Neural crest cell (in vitro differentiated cells): ENCODE data around the gene PLBD2. TPM values are rescaled to one million over a fixed set of nuclear protein-coding genes. Genes with fewer than 3 reads are reported as not detected.

Experiments
- DNase-seq: peaks from one replicate; pipeline ENCODE4 v3.0.0; 2021; ENCODE audit warnings: low read depth, mixed read lengths, low spot score
- H3K27ac Mint-ChIP-seq: one replicate; pipeline ENCODE4 v1.8.0; 2021; ENCODE audit warnings: mild to moderate bottlenecking, mixed read lengths; ENCODE audit not compliant: unreplicated experiment
- H3K27me3 Mint-ChIP-seq: 2 replicates; pipeline ENCODE4 v1.8.0; 2021; ENCODE audit warnings: low read depth, mild to moderate bottlenecking, mixed read lengths
- H3K36me3 Mint-ChIP-seq: 2 replicates; pipeline ENCODE4 v1.8.0; 2021; ENCODE audit warnings: low read depth, mild to moderate bottlenecking, mixed read lengths
- H3K4me1 Mint-ChIP-seq: 2 replicates; pipeline ENCODE4 v1.8.0; 2021; ENCODE audit warnings: mixed read lengths
- H3K4me3 Mint-ChIP-seq: one replicate; pipeline ENCODE4 v1.8.0; 2021; ENCODE audit warnings: mild to moderate bottlenecking, mixed read lengths
- H3K9me3 Mint-ChIP-seq: 2 replicates; pipeline ENCODE4 v1.8.0; 2021; ENCODE audit warnings: mixed read lengths
- total RNA-seq: library from RNA; stranded (reverse); gene quantifications from 2 replicates; pipeline ENCODE4 v1.2.1, GENCODE V29; 2021
- TF ChIP-seq, protein P1 (sequence below): fragments of 200-600 bp; sonication (generic); conservative IDR thresholded peaks from 2 replicates; pipeline ENCODE4 v1.5.0; 2021; ENCODE audit warnings: antibody characterized with exemption, mild to moderate bottlenecking

PLBD2 gene
- total RNA-seq, 1 donor from 2014 or later: 36.6 TPM

DNA sequence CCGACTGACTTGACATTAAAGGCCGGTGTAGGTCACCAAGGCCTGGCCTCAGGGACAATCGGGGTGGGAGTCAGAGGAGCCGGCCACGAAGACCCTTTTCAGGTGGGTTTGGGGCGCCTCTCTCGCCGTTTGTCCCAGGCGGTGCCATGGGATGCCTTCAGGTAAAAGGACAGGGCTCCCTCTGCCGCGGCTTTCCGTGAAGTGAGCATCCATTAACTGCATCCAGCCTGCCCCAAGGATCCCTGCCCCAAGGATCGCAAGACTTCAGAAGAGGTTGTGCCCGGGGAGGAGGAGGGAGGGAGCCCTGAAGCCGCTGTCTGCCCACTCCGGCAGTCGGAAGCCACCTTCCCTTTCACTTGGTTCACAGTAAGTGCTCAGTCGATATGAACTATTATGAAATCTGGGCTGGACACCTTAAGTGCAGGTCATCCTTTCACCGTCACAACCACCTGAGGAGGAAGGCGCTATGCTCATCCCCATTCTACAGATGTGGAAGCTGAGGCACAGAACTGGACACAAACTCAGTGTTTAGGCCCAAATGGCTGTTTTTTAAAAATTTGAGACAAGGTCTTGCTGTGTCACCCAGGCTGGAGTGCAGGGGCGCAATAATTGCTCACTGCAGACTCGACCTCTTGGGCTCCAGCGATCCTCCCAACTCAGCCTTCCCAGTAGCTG, 44.3 kb downstream of the PLBD2 start:
- H3K27me3 Mint-ChIP-seq: peaks cover 1% of the 10 kb centered on the region
- no peak overlapping the region for H3K27ac Mint-ChIP-seq
- no peaks in the 10 kb centered on the region for H3K9me3 Mint-ChIP-seq
- TF ChIP-seq, protein P1, sequence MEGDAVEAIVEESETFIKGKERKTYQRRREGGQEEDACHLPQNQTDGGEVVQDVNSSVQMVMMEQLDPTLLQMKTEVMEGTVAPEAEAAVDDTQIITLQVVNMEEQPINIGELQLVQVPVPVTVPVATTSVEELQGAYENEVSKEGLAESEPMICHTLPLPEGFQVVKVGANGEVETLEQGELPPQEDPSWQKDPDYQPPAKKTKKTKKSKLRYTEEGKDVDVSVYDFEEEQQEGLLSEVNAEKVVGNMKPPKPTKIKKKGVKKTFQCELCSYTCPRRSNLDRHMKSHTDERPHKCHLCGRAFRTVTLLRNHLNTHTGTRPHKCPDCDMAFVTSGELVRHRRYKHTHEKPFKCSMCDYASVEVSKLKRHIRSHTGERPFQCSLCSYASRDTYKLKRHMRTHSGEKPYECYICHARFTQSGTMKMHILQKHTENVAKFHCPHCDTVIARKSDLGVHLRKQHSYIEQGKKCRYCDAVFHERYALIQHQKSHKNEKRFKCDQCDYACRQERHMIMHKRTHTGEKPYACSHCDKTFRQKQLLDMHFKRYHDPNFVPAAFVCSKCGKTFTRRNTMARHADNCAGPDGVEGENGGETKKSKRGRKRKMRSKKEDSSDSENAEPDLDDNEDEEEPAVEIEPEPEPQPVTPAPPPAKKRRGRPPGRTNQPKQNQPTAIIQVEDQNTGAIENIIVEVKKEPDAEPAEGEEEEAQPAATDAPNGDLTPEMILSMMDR: no peak
- no peaks in the 10 kb centered on the region for H3K36me3 Mint-ChIP-seq
- H3K4me3 Mint-ChIP-seq: no peak overlapping the region
- no peaks in the 10 kb centered on the region for H3K4me1 Mint-ChIP-seq
- no peak for DNase-seq

DNA sequence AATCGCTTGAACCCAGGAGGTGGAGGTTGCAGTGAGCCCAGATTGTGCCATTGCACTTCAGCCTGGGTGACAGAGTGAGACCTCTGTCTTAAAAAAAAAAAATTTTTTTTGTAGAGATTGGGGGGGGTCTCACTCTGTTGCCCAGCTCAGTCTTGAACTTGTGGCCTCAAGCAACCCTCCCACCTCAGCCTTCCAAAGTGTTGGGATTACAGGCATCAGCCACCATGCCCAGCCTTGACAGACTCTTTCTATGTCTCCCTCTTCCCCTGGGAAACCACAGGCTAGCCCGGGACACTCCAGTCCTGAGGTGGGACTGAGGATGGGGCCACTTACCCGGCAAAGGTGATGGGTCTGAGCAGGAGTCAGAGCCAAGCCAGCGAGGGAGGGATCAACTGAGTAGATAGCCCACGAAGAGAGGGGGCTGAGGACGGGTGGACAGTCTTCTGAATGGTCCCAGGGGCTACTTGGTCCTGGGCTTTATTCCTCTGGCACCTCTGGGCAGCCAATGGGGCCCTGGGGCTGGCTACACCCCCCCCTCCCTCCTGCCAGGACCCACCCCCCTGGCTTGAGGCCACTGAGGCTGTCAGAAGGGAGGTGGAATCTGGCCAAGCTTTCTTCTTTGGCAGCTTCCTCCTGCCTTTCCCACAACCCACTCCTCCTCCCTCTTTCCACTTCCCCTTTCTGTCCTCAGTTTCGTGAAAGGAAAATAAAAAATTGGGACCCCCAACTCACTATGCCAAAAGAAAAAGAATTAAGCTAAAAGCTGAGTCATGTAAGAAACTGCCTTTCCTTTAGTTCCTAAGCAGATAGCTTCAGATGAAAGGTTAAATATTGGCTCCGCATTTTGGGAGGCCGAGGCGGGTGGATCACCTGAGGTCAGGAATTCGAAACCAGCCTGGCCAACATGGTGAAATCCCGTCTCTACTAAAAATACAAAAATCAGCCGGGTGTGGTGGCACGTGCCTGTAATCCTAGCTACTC, 45.3 kb downstream of the PLBD2 start, which contains the start of gene SDS:
TSS of gene SDS (minus strand) at position 453 of the 981 bp plus-strand sequence. CDS start 4,179 bp downstream, outside the sequence.
- Mint-ChIP-seq H3K9me3 (no peaks in the 10 kb centered on the region), H3K27ac (no peak within 1 kb of the TSS), H3K36me3 (no peaks in the 10 kb centered on the region), H3K4me3 (no peak within 1 kb of the TSS), H3K27me3 (no peaks in the 10 kb centered on the region), H3K4me1 (no peaks in the 10 kb centered on the region)
- TF ChIP-seq, protein P1: no peak
- no peak for DNase-seq

DNA sequence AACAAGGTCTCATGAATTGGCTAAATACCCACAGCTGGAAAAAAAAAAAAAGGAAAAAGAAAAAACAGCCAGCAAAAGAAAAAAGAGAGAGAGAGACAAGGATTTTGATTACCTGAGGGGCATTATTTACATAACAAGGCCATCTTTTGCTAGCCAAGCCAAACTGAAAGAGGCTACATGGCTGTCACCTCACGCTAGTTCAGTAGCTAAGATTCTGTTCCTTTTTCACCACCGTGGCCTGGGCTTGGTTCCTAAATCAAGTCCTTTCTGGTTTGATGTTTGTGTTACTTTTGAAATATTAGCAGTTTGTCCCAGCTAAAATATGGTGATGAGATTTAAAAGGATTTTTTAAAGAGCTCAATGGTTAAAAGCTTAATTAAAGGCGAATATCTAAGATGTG, 47.3 kb downstream of the PLBD2 start:
- DNase-seq: no peak
- Mint-ChIP-seq H3K36me3 (no peaks in the 10 kb centered on the region), H3K4me3 (no peak overlapping the region), H3K9me3 (no peaks in the 10 kb centered on the region), H3K27me3 (peaks cover 4% of the 10 kb centered on the region), H3K4me1 (peaks cover 8% of the 10 kb centered on the region), H3K27ac (no peak overlapping the region)
- TF ChIP-seq, protein P1: no peak

DNA sequence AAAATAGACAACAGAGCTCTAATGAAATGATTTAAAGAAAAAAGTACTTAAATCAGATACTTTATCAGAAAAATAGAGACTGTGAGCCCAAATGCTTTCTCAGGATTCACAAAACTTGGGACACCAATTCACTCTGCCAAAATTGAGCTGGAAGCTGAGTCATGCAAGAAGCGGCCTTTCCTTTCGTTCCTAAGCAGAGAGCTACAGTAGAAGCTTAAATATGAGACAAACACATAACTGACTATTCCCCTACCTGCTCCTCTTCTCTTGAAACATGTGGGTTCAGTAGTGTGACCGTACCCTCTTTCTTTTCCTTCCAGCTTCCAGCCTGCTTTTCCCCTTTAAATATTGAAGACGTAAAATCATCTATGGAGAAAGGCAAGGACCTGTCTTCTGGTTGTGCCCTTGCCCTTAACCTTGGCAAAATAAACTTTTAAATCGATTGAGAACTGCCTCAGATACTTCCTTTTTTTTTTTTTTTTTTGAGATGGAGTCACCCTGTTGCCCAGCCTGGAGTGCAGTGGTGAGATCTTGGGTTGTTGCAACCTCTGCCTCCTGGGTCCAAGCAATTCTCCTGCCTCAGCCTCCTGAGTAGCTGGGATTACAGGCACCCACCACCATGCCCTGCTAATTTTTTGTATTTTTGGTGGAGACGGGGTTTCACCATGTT, 49.7 kb downstream of the PLBD2 start:
- peaks cover 11% of the 10 kb centered on the region for H3K27me3 Mint-ChIP-seq
- H3K9me3 Mint-ChIP-seq: no peaks in the 10 kb centered on the region
- no peak overlapping the region for H3K27ac Mint-ChIP-seq
- peaks cover 8% of the 10 kb centered on the region for H3K4me1 Mint-ChIP-seq
- TF ChIP-seq, protein P1: no peak
- DNase-seq: no peak
- H3K36me3 Mint-ChIP-seq: no peaks in the 10 kb centered on the region
- no peak overlapping the region for H3K4me3 Mint-ChIP-seq

DNA sequence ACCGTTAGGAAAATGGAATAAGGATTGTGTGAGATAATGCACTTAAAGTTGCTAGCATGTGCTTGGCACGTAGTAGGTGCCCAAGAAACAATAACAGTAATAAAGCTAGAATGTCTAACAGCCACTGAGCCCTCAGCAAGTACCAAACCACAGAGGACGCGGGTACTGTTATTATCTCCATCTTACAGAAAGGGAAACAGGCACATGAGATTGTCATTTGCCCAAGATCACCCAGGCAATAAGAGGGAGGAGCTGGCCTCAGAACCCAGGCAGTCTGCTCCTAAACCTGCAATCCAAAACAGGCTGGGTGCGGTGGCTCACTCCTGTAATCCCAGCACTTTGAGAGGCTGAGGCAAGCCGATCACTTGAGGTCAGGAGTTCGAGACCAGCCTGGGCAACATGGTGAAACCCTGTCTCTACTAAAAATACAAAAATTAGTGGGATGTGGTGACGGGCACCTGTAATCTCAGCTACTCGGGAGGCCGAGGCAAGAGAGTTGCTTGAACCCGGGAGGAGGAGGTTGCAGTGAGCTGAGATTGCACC, 50.4 kb downstream of the PLBD2 start:
- Mint-ChIP-seq H3K4me1 (peaks cover 8% of the 10 kb centered on the region), H3K4me3 (no peak overlapping the region), H3K36me3 (no peaks in the 10 kb centered on the region), H3K9me3 (no peaks in the 10 kb centered on the region), H3K27ac (no peak overlapping the region), H3K27me3 (peaks cover 11% of the 10 kb centered on the region)
- no peak for DNase-seq
- TF ChIP-seq, protein P1: no peak
